IPS DF 6.9 (cell line): ENCODE measurements around the gene EFCAB6.

ENCODE experiments used
- DNase-seq: peaks from one replicate; pipeline ENCODE4 v3.0.0-alpha.2; 2013; ENCODE audit warnings: low read depth, low spot score
- H3K27ac ChIP-seq: one replicate; pipeline ENCODE4 v1.5.1; 2013; ENCODE audit warnings: low read length, control low read depth
- H3K27me3 ChIP-seq: 2 replicates; pipeline ENCODE4 v1.6.1; 2013; ENCODE audit warnings: mild to moderate bottlenecking, low read length; ENCODE audit not compliant: control insufficient read depth, insufficient read depth
- H3K36me3 ChIP-seq: 2 replicates; pipeline ENCODE4 v1.6.1; 2013; ENCODE audit warnings: low read length; ENCODE audit not compliant: control insufficient read depth, insufficient read depth
- H3K4me1 ChIP-seq: 2 replicates; pipeline ENCODE4 v1.6.1; 2013; ENCODE audit warnings: low read length; ENCODE audit not compliant: control insufficient read depth, insufficient read depth
- H3K4me3 ChIP-seq: 2 replicates; pipeline ENCODE4 v1.5.1; 2013; ENCODE audit warnings: mild to moderate bottlenecking, low read length
- H3K9me3 ChIP-seq: 2 replicates; pipeline ENCODE4 v1.6.1; 2013; ENCODE audit warnings: low read length, inconsistent platforms; ENCODE audit not compliant: control insufficient read depth, insufficient read depth
- WGBS: extraction: QIAGEN DNeasy Blood & Tissue Kit; methylation state at CpG from one replicate; pipeline ENCODE4 v1.1.7; 2013; ENCODE audit warnings: mixed read lengths, missing lambda C conversion rate; ENCODE audit not compliant: insufficient read length, insufficient coverage; 5-methylcytosine and 5-hydroxymethylcytosine counted together

The EFCAB6 gene

GRCh38 chr22:43847376-43848289, 35.5 kb upstream of the EFCAB6 start:
- Histone ChIP-seq H3K27me3 (no peaks in the 10 kb centered on the region), H3K4me3 (no peak overlapping the region), H3K27ac (no peak overlapping the region), H3K4me1 (peaks cover 2% of the 10 kb centered on the region; the same call in 1 of the 2 replicates), H3K36me3 (no peaks in the 10 kb centered on the region), H3K9me3 (no peaks in the 10 kb centered on the region)
- DNase-seq = no peak
- WGBS = no CpG with 5 or more reads among the region's 14 CpGs

- H3K4me1 ChIP-seq = peaks cover 2% of the 10 kb centered on the region; the same call in 1 of the 2 replicates
- DNase-seq = no peak
- WGBS = no CpG with 5 or more reads among the region's 11 CpGs
- no peak overlapping the region for H3K27ac ChIP-seq
- no peaks in the 10 kb centered on the region for H3K9me3 ChIP-seq
- no peaks in the 10 kb centered on the region for H3K36me3 ChIP-seq
- no peak overlapping the region for H3K4me3 ChIP-seq
- no peaks in the 10 kb centered on the region for H3K27me3 ChIP-seq
Observed at GRCh38 chr22:43846966-43847365, 34.9 kb upstream of the EFCAB6 start.

- no peak overlapping the region for H3K4me3 ChIP-seq
- no peak for DNase-seq
- no peaks in the 10 kb centered on the region for H3K27me3 ChIP-seq
- H3K9me3 ChIP-seq = no peaks in the 10 kb centered on the region
- no peak overlapping the region for H3K27ac ChIP-seq
- WGBS = no CpG with 5 or more reads among the region's 11 CpGs
- H3K36me3 ChIP-seq = no peaks in the 10 kb centered on the region
- H3K4me1 ChIP-seq = peaks cover 2% of the 10 kb centered on the region; the same call in 1 of the 2 replicates
Observed at GRCh38 chr22:43845981-43846380, 33.9 kb upstream of the EFCAB6 start.

- no peaks in the 10 kb centered on the region for H3K27me3 ChIP-seq
- no peaks in the 10 kb centered on the region for H3K36me3 ChIP-seq
- WGBS = no CpG with 5 or more reads among the region's 31 CpGs
- H3K9me3 ChIP-seq = no peaks in the 10 kb centered on the region
- H3K27ac ChIP-seq = no peak overlapping the region
- DNase-seq = no peak
- peaks cover 2% of the 10 kb centered on the region; the same call in 1 of the 2 replicates for H3K4me1 ChIP-seq
- no peak overlapping the region for H3K4me3 ChIP-seq
Observed at GRCh38 chr22:43844560-43845545, 32.7 kb upstream of the EFCAB6 start.

- Histone ChIP-seq H3K9me3 (no peaks in the 10 kb centered on the region), H3K4me1 (peaks cover 2% of the 10 kb centered on the region; the same call in 1 of the 2 replicates), H3K27me3 (no peaks in the 10 kb centered on the region), H3K36me3 (no peaks in the 10 kb centered on the region), H3K4me3 (no peak overlapping the region), H3K27ac (no peak overlapping the region)
- no peak for DNase-seq
- WGBS = no CpG with 5 or more reads among the region's 21 CpGs
Observed at GRCh38 chr22:43843783-43844530, 31.9 kb upstream of the EFCAB6 start.

- no peaks in the 10 kb centered on the region for H3K27me3 ChIP-seq
- peaks cover 9% of the 10 kb centered on the region for H3K36me3 ChIP-seq
- no peaks in the 10 kb centered on the region for H3K9me3 ChIP-seq
- H3K4me1 ChIP-seq = peaks cover 2% of the 10 kb centered on the region; the same call in 1 of the 2 replicates
- no peak overlapping the region for H3K4me3 ChIP-seq
- DNase-seq = no peak
- no CpG with 5 or more reads among the region's 21 CpGs for WGBS
- H3K27ac ChIP-seq = no peak overlapping the region
Observed at GRCh38 chr22:43841742-43842141, 29.6 kb upstream of the EFCAB6 start.

- no peaks in the 10 kb centered on the region for H3K4me1 ChIP-seq
- no CpG with 5 or more reads among the region's 16 CpGs for WGBS
- no peak overlapping the region for H3K4me3 ChIP-seq
- H3K27ac ChIP-seq = no peak overlapping the region
- H3K9me3 ChIP-seq = no peaks in the 10 kb centered on the region
- peaks cover 10% of the 10 kb centered on the region for H3K36me3 ChIP-seq
- no peaks in the 10 kb centered on the region for H3K27me3 ChIP-seq
- no peak for DNase-seq
Observed at GRCh38 chr22:43840851-43841250, 28.7 kb upstream of the EFCAB6 start.

GRCh38 chr22:43840431-43840830, 28.3 kb upstream of the EFCAB6 start:
- Histone ChIP-seq H3K36me3 (peaks cover 13% of the 10 kb centered on the region), H3K27me3 (no peaks in the 10 kb centered on the region)
- no peak for DNase-seq

GRCh38 chr22:43839781-43840180, 27.7 kb upstream of the EFCAB6 start:
- H3K4me3 ChIP-seq = no peak overlapping the region
- peaks cover 13% of the 10 kb centered on the region for H3K36me3 ChIP-seq
- WGBS = no CpG with 5 or more reads among the region's 8 CpGs
- DNase-seq = no peak
- no peak overlapping the region for H3K27ac ChIP-seq
- H3K4me1 ChIP-seq = no peaks in the 10 kb centered on the region
- H3K9me3 ChIP-seq = no peaks in the 10 kb centered on the region
- no peaks in the 10 kb centered on the region for H3K27me3 ChIP-seq

More at GRCh38 chr22:43840431-43840830, 28.3 kb upstream of the EFCAB6 start:
- H3K4me1 ChIP-seq = no peaks in the 10 kb centered on the region
- WGBS = no CpG with 5 or more reads among the region's 13 CpGs
- H3K4me3 ChIP-seq = no peak overlapping the region
- no peak overlapping the region for H3K27ac ChIP-seq
- H3K9me3 ChIP-seq = no peaks in the 10 kb centered on the region
